ENCODE results near the gene NAA50.

Gene NAA50

DNA sequence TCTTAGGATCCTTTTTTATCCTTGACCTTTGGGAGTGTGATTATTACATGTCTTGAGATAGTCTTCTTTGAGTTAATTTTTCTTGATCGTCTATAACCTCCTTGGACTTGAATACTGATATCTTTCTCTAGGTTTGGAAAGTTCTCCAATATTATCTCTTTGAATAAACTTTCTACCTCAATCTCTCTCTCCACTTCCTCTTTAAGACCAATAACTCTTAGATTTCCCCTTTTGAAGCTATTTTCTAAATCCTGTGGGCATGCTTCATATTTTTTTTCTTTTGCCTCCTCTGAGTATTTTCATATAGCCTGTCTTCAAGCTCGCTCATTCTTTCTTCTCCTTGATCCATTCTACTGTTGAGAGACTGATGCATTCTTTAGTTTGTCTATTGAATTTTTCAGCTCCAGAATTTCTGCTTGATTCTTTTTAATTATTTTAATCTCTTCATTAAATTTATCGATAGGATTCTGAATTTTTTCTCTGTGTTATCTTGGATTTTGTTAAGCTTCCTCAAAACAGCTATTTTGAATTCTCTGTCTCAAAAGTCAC is 61.7 kb downstream of the NAA50 start:
- DNase-seq: no peak

DNA sequence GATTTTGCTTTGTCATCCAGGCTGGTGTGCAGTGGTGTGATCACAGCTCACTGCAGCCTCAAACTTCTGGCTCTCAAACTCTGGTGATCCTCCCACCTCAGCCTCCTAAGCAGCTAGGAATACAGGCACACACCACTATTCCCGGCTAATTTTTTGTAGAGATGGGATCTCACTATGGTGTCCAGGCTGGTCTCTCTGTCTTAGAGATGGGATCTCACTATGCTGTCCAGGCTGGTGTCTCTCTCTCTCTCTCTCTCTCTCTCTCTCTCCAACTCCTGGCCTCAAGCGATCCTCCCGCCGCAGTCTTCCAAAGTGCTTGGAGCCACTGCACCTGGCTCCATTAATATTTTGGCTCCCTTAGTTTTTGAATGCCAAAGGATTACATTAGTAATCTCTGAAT is 67.3 kb downstream of the NAA50 start:
- no peak for DNase-seq

DNA sequence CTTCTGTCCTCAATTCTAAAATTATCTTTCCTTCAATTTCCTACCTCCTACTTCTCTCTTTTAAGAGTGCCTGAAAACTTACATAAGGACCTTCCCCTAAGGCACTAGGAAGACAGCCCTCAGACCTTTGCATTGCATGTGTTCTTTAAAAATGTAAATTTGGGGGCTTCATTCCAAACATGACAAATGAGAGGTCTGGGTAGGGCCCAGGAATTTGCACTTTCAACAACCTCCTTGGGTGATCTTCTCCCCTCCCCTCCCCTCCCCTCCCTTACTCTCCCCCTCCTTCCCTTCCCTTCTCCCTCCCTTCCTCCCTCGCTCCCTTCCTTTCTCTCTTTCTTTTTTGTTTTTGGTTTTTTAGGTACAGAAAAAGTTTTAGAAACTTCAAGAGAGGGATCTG is 68.3 kb downstream of the NAA50 start:
- no peak for DNase-seq

DNA sequence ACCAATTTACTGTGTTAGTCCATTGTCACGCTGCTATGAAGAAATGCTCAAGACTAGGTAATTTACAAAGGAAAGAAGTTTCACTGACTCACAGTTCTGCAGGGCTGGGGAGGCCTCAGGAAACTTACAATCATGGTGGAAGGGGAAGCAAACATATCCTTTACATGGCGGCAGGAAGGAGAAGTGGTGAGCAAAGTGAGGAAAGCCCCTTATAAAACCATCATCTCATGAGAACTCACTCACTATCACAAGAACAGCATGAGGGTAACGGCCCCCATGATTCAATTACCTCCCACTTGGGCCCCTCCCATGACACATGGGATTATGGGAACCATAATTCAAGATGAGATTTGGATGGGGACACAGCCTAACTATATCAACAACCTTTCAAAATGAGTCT is 69.8 kb downstream of the NAA50 start:
- DNase-seq: no peak

DNA sequence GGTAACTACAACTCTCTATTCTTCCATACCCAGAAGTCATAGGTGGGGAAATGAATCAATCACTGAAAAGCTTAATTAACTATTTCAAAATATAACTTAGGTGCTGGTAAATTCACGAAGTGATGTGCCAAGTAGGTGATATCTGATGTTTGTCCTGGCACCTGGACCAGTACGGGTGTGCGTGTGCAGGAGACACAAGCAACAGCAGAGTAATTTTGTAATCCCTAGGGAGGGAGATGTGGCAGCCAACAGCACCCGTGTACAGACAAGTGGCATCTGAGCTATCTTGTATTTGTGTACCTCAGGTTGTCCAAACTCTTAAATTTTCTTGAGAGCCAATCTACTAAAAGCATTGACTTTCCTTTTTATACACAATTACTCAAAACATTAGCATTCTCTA is 72.5 kb downstream of the NAA50 start:
- no peak for DNase-seq

DNA sequence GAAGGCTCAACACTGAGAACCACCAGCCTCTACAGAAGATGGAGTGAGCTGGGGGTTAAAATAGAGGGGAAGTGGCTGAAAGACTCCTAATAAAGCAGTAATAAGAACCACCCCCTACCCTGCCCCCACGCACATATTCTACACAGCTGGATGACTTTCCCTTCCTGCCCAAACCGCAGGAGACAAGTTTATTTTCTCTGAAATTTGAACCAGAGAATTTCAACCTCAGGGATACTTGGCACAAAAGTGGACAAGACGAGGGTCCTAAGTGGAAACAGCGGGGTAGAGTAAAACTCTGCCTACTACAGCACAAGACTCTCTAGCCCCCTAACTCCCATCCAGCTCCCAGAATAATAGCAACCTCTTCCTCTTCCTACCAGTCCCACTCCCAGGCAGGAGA is 78.0 kb downstream of the NAA50 start:
- DNase-seq: no peak
